ENCODE measurements around the gene MAGI2. TPM values are rescaled to one million over a fixed set of nuclear protein-coding genes. Genes with fewer than 3 reads are reported as not detected.

Gene MAGI2
- total RNA-seq, 1 experiment from 2014 or later: 14.3 TPM

DNA sequence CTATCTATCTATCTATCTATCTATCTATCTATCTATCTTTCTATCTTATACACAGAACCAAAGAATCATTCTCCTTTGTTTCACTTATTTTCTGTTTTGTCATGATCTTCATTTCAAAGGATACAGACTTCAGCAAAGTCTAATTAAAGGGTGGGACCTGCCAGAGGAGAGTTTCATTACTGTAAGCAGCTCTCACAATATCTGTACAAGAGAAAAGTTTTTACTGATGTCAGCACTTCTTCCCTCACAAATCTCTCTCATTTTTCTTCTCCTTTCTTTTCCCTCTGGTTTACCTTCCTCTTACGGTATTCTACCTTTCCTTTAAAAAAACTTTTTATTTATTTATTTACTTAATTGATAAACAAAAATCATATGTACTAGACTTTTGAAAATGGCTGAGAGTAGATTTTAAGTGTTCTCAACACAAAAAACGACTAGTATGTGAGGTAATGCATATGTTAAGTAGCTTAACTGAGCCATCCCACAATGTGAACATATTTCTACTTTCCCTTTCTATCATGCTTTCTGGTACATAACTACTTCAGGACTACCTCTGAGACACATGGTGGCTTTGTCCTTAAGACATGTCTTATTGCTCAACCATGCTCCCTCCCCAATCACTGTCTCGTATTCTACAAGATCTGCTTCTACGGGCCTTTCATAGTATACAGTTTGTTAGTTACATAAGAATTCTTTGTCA lies 955.6 kb downstream of the MAGI2 start:
- no peak for DNase-seq
- no peak overlapping the region for H2BK12ac ChIP-seq (ENCODE audit: insufficient read length, low read depth, low read length)

More for the DNA sequence above, 955.6 kb downstream of the MAGI2 start:
- no peak overlapping the region for H2BK120ac ChIP-seq (ENCODE audit: low read depth, low read length, poor library complexity, severe bottlenecking)
- H3K9me3 ChIP-seq (ENCODE audit: control insufficient read depth, low read depth, low read length): no peaks in the 10 kb centered on the region
- H3K23ac ChIP-seq (ENCODE audit: insufficient read length, low read depth, low read length): no peak overlapping the region
- Mint-ChIP-seq H3K4me3 (no peak overlapping the region), H3K9me3 (no peaks in the 10 kb centered on the region), H3K27me3 (ENCODE audit: low read depth) (no peaks in the 10 kb centered on the region), H3K4me1 (peaks cover 27 to 30% of the 10 kb centered on the region in 2 experiments), H3K27ac (peak overlapping the region in 2 of 3 experiments; percentile 46 to 53; a peak in 3 of 7 replicates), H3K36me3 (ENCODE audit: insufficient read depth in 1 of 3, low read depth in 3 of 3) (peaks cover 0 to 9% (median 4%) of the 10 kb centered on the region in 3 experiments; a peak in 5 of 7 replicates)
- H3K56ac ChIP-seq (ENCODE audit: insufficient read length, low read depth, low read length): no peak overlapping the region
- H3K23me2 ChIP-seq (ENCODE audit: insufficient read length, low read depth, low read length, poor library complexity, severe bottlenecking): no peaks in the 10 kb centered on the region
- H3K14ac ChIP-seq (ENCODE audit: insufficient read depth, low read length): no peak overlapping the region
- H3K27me3 ChIP-seq (ENCODE audit: insufficient read depth, low read length): no peaks in the 10 kb centered on the region
- H2BK15ac ChIP-seq (ENCODE audit: low read depth, low read length): no peak overlapping the region
- no peak overlapping the region for H4K8ac ChIP-seq (replicated peaks; ENCODE audit: insufficient read length, low read depth, low read length)
- no peak overlapping the region for H3K27ac ChIP-seq (ENCODE audit: insufficient read length, low read depth, low read length)
- H3T11ph ChIP-seq (ENCODE audit: low read length): no peak overlapping the region
- no peak for TF ChIP-seq CTCF (conservative IDR thresholded peaks at IDR 0.05)
- no peaks in the 10 kb centered on the region for H3K79me1 ChIP-seq (ENCODE audit: insufficient read depth, low read depth, low read length, poor library complexity, severe bottlenecking)
- WGBS (ENCODE audit: extremely low coverage, insufficient read length, low lambda C conversion rate): 100% methylated on average over 1 of the region's 4 CpGs
- no peak overlapping the region for H3K4me2 ChIP-seq (ENCODE audit: insufficient read depth, insufficient read length, low read length)
- H3K9ac ChIP-seq (ENCODE audit: extremely low read depth, insufficient read length, low read length): no peak overlapping the region
- H2BK20ac ChIP-seq (ENCODE audit: low read depth, low read length, poor library complexity, severe bottlenecking): no peak overlapping the region
- H4K5ac ChIP-seq (ENCODE audit: insufficient read length, low read depth, low read length): no peak overlapping the region
- peaks cover 4% of the 10 kb centered on the region for H3K4me1 ChIP-seq (ENCODE audit: insufficient read depth, low read length)
- no peak overlapping the region for H4K91ac ChIP-seq (ENCODE audit: insufficient read length, low read depth, low read length)
- H2BK5ac ChIP-seq (ENCODE audit: insufficient read length, low read length): no peak overlapping the region
- H3K18ac ChIP-seq (ENCODE audit: insufficient read length, low read depth, low read length): no peak overlapping the region
- H4K20me1 ChIP-seq (ENCODE audit: control insufficient read depth, insufficient read depth, insufficient read length): no peaks in the 10 kb centered on the region
- H2AK5ac ChIP-seq (ENCODE audit: insufficient read length, low read length): no peak overlapping the region
- H3K4ac ChIP-seq (ENCODE audit: low read depth, low read length): no peak overlapping the region
- H2AFZ ChIP-seq (ENCODE audit: low read length): no peak overlapping the region
- no peaks in the 10 kb centered on the region for H3K79me2 ChIP-seq (ENCODE audit: insufficient read depth, low read length)
